GM12891 (cell line): ENCODE results near the gene WIPF2.

ENCODE experiments used
- PAX5 ChIP-seq: IDR thresholded peaks from 2 replicates; pipeline ENCODE4 v1.6.1; 2011; ENCODE audit warnings: low read length, moderate library complexity, mild to moderate bottlenecking; ENCODE audit not compliant: insufficient read depth, severe bottlenecking
- POLR2A ChIP-seq: IDR thresholded peaks from 2 replicates; pipeline ENCODE4 v1.6.1; 2011; ENCODE audit warnings: low read depth, low read length, control low read depth
- TAF1 ChIP-seq: IDR thresholded peaks from 2 replicates; pipeline ENCODE4 v1.6.1; 2011; ENCODE audit warnings: low read depth, low read length, control low read depth

- no peak for TF ChIP-seq POLR2A
- TF ChIP-seq PAX5, result no peak
- no peak for TF ChIP-seq TAF1
Observed at GRCh38 chr17:40243761-40244160, 24.7 kb downstream of the WIPF2 start.
